Ishikawa (cell line): ENCODE measurements around the gene LPAR1.

Experiments
- CEBPB ChIP-seq: IDR thresholded peaks from 2 replicates; pipeline ENCODE4 v1.6.1; 2012
- FOXM1 ChIP-seq: IDR thresholded peaks from 2 replicates; pipeline ENCODE4 v1.6.1; 2012; ENCODE audit warnings: low read depth, borderline replicate concordance
- YY1 ChIP-seq: IDR thresholded peaks from 2 replicates; pipeline ENCODE4 v1.6.1; 2012; ENCODE audit warnings: low read depth
- TF ChIP-seq, protein P1 (sequence below): IDR thresholded peaks from 2 replicates; pipeline ENCODE4 v1.6.1; 2012

DNA sequence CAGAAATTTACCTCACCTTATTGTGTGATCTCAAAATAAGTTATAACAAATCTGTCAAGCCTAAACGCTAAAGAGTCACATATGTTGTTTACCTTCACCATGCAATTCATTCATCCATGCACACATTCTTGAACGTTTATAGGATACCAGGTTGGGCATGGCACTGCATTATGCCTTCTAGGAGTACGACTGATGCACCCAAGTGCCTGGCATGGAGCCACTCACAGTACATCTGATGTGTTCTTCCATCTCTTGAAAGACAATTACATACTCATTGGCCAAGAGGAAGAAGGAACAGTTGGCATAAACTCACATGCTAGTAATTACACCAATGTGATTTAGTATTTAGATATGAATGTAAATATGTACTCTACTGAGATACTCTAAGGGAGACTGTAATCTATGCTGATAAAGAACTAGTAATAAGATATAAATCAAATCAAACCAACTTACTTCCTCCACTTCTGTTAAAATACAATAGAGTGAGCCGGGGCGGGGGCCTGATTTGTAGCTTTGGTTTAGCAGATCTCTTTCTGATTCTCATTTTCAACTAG lies 90.7 kb downstream of the LPAR1 start:
- TF ChIP-seq FOXM1 = no peak
- TF ChIP-seq CEBPB = no peak
- no peak for TF ChIP-seq YY1
- TF ChIP-seq, protein P1, sequence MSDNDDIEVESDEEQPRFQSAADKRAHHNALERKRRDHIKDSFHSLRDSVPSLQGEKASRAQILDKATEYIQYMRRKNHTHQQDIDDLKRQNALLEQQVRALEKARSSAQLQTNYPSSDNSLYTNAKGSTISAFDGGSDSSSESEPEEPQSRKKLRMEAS = no peak
